ENCODE data around the gene IQCN. TPM values are rescaled to one million over a fixed set of nuclear protein-coding genes. Genes with fewer than 3 reads are reported as not detected.

The IQCN gene, protein sequence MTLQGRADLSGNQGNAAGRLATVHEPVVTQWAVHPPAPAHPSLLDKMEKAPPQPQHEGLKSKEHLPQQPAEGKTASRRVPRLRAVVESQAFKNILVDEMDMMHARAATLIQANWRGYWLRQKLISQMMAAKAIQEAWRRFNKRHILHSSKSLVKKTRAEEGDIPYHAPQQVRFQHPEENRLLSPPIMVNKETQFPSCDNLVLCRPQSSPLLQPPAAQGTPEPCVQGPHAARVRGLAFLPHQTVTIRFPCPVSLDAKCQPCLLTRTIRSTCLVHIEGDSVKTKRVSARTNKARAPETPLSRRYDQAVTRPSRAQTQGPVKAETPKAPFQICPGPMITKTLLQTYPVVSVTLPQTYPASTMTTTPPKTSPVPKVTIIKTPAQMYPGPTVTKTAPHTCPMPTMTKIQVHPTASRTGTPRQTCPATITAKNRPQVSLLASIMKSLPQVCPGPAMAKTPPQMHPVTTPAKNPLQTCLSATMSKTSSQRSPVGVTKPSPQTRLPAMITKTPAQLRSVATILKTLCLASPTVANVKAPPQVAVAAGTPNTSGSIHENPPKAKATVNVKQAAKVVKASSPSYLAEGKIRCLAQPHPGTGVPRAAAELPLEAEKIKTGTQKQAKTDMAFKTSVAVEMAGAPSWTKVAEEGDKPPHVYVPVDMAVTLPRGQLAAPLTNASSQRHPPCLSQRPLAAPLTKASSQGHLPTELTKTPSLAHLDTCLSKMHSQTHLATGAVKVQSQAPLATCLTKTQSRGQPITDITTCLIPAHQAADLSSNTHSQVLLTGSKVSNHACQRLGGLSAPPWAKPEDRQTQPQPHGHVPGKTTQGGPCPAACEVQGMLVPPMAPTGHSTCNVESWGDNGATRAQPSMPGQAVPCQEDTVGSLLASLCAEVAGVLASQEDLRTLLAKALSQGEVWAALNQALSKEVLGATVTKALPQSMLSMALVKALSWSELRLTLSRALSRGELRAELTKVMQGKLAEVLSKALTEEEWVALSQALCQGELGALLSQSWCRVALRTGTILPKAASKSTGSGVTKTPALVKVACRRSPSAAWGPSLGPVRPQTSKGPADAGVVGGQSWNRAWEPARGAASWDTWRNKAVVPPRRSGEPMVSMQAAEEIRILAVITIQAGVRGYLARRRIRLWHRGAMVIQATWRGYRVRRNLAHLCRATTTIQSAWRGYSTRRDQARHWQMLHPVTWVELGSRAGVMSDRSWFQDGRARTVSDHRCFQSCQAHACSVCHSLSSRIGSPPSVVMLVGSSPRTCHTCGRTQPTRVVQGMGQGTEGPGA (N-terminal part only)
- 1 to 10 TPM; 5.0 to 5.2 TPM for total RNA-seq

DNA sequence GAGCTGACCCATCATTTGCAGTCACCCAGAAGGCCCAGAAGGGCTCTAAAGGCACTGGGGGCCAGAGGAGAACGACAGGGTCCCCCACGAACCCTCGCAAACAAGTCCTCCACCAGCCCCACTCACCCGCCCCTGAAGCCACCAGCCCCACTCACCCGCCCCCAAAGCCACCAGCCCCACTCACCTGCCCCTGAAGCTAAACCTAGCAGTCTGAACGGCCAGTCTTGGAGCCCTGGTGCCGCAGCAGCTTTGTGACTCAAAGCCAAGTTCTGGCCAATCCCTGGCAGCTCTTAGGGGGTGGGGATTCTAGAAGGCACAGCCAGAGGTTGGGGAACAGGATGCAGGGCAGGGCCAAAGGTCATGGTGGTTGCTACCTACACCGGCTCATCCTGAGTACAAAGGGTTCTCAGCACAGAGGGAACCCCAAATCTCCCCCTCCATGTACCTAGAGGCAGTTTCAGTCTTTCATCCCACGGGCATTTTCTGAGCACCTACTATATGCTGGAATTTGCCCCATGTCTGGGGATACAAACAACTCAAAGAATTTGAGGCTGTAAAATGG lies at the start of gene IQCN:
TSS of gene IQCN (minus strand) at position 234 of the 562 bp plus-strand sequence. CDS start 4,974 bp downstream, outside the sequence.
- H3K4me3 Mint-ChIP-seq = peak within 1 kb of the TSS; percentile 28
- peaks cover 35% of the 10 kb centered on the region for H3K4me1 Mint-ChIP-seq
- POLR2A ChIA-PET = interaction anchor here (0.6 to 11.2 kb wide), 8 partner anchors 12 to 66 kb away, joined by 3 to 1033 read pairs (median 4); partner anchors contain the start of genes LSM4 and PGPEP1
- H3K9me3 Mint-ChIP-seq = no peaks in the 10 kb centered on the region
- no peaks in the 10 kb centered on the region for H3K27me3 Mint-ChIP-seq
- peaks cover 23% of the 10 kb centered on the region for H3K36me3 Mint-ChIP-seq
- H3K27ac Mint-ChIP-seq = peak within 1 kb of the TSS; percentile 56
- ATAC-seq (ENCODE audit: low read depth) (peak; percentile 59), DNase-seq (no peak)

DNA sequence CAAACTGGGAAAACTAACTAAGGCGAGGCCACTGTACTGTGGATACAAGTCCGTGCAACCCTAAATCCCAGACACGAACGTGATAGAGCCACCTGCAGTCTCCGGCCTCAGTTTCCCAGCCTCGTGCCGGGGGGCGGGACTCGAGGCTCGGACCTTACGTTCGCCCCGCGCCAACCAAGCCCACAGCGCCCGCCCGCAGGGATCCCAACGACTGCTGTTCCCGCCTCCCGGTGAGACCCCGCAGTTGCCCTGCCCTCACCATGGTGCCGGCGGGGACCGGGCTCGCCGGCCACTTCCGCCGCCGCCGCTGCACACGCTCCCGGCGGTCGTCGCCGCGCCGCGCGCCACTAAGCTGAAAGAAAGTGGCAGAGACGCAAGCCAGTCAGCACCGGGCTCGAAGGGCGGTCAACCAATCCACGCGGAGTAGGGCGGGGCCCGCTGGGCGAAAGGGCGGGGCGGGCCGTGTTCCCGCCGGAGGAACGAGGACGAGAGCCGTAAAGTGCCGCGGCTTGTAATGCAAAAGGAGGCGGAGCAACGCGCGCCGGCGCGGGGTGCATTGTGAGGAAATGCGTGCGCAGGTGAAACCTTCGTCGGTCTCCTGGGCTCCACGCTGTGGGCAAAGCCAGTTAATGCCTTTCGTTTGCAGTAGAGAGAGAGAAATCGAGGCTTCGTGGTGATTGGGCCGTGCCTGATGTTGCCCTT lies 48.7 kb upstream of the IQCN start, which contains the start of gene LSM4:
TSS of gene LSM4 (minus strand) at position 318 of the 702 bp plus-strand sequence. CDS start at position 262, 56 bp downstream.
- peak within 1 kb of the TSS; percentile 97 for H3K27ac Mint-ChIP-seq
- H3K9me3 Mint-ChIP-seq = no peaks in the 10 kb centered on the region

DNA sequence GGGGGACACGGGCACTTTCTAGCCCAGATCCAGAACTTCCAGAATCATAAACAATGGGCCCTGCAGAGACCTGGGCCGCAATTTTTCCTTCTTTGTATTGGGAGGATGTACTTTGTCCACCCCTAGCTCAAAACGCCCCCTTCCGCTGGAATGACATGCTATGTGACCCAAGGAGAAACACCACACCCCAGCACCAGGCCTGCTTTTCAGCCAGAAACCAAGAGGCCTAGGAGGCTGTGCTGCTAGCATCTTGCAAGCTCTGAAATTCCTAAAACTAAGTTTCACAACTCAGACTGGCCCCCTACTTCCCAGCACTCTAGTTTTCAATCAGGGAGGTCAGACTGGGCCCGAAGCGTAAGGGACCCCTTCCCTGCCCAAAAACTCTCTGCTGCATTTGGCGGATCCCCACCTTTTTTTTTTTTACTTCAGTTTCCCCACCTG lies 48.1 kb upstream of the IQCN start:
- peak overlapping the region; percentile 94 for H3K4me3 Mint-ChIP-seq

More for the DNA sequence above, 48.7 kb upstream of the IQCN start, which contains the start of gene LSM4:
- H3K4me3 Mint-ChIP-seq = peak within 1 kb of the TSS; percentile 94
- DNase-seq (peak; percentile 99), ATAC-seq (ENCODE audit: low read depth) (peak; percentile 94)
- POLR2A ChIA-PET = interaction anchor here (0.6 to 17.4 kb wide), 13 partner anchors 13 to 463 kb away, joined by 3 to 1033 read pairs (median 12); partner anchors contain the start of genes IQCN, JUND, MPV17L2 and RAB3A
- H3K27me3 Mint-ChIP-seq = no peaks in the 10 kb centered on the region
- H3K4me1 Mint-ChIP-seq = peaks cover 46% of the 10 kb centered on the region
- peaks cover 29% of the 10 kb centered on the region for H3K36me3 Mint-ChIP-seq

DNA sequence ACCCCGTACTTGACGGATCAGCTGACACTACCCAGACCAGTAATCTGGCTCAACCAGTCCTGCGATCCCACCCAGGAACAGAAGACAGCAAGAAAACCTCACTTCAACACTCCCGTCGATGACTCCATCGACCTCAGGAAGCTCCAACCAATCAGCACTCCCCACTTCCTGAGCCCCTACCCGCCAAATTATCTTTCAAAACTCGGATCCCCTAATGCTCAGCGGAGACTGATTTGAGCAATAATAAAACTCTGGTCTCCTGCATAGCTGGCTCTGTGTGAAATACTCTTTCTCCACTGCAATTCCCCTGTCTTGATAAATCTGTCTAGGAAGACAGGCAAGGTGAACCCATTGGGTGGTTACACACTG lies 47.5 kb upstream of the IQCN start:
- peaks cover 29% of the 10 kb centered on the region for H3K36me3 Mint-ChIP-seq
- no peaks in the 10 kb centered on the region for H3K9me3 Mint-ChIP-seq
- no peak for ATAC-seq (ENCODE audit: low read depth)
- peak overlapping the region; percentile 97 for H3K27ac Mint-ChIP-seq
- POLR2A ChIA-PET = interaction anchor here (0.7 to 17.4 kb wide), 12 partner anchors 12 to 118 kb away, joined by 3 to 1033 read pairs (median 15); partner anchors contain the start of genes IQCN, JUND, RAB3A and SSBP4
- H3K4me1 Mint-ChIP-seq = peaks cover 52% of the 10 kb centered on the region
- no peaks in the 10 kb centered on the region for H3K27me3 Mint-ChIP-seq
- DNase-seq = no peak
- H3K4me3 Mint-ChIP-seq = peak overlapping the region; percentile 94

More for the DNA sequence above, 48.1 kb upstream of the IQCN start:
- Mint-ChIP-seq H3K27me3 (no peaks in the 10 kb centered on the region), H3K4me1 (peaks cover 52% of the 10 kb centered on the region), H3K27ac (peak overlapping the region; percentile 97), H3K9me3 (no peaks in the 10 kb centered on the region), H3K36me3 (peaks cover 29% of the 10 kb centered on the region)
- ATAC-seq (ENCODE audit: low read depth) = no peak
- no peak for DNase-seq
- POLR2A ChIA-PET = interaction anchor here (0.6 to 17.4 kb wide), 14 partner anchors 12 to 463 kb away, joined by 3 to 1033 read pairs (median 11); partner anchors contain the start of genes IQCN, JUND, MPV17L2 and RAB3A

DNA sequence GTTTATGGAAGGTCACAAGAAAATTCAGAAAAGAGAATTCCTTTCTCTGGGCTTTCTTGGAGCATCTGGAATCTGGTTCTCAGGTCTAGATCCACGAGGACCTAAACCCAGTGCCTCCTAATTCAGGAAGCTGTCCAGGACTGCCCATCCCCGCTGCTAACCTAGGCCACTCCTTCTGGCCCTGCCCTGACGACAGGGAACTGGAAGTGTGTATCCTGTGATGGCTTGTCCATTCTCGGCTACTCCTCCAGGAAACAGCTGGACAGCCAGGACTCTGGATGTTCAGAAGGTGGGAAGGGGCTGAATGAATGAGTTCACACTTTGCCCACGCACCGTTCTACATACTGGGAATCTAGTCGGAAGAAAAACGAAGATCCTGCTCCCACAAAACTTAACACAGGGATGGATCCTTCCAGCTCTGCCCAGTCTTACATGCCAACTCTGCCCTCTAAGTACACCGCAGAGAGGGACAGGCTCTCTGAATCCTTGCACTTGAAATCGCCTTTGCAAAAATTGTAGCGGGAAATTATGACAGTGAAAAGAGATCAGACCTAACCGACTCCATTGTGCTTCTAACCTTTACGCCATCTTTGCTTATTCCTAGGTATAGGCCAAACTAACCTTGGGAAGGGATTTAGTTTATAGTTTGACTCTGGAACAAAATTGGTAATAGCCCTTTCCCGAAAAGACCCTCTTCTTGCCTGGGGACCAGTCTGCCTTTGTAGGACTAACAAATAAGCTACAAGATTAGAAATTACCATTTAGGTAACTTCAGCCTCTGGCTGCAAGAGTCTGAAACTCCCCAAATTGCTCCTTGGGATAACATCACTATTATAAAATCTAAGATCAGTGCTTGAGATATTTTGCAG lies 46.8 kb upstream of the IQCN start:
- no peaks in the 10 kb centered on the region for H3K27me3 Mint-ChIP-seq
- ATAC-seq (ENCODE audit: low read depth) = no peak

DNA sequence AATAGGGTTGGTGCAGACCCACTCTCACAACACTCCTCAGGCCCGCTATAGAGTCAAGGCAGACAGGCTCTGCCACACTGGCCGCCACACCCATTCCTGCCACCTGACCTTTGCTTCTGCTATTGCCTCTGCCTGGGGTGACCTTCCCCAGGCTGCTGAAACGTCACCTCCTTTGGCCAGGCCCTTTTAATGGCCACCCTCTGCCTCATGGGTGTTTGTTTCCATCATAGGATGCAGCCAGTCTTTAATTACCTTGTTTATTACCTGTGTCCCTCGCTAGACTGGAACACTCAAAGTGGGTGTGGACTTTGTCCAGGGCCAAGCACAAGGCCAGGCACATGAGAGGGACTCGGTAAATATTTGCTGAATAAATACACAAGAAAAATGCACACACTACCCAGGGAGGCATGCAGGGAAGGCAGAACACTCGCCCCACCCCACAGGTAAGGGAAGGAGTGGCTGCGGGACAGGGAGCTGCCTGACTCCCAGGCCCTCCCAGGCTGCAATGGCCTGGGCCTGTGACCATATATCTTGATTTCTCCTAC lies 45.4 kb upstream of the IQCN start:
- peaks cover 35% of the 10 kb centered on the region for H3K36me3 Mint-ChIP-seq
- DNase-seq = no peak
- H3K4me3 Mint-ChIP-seq = peak overlapping the region; percentile 94
- no peaks in the 10 kb centered on the region for H3K27me3 Mint-ChIP-seq
- no peak for ATAC-seq (ENCODE audit: low read depth)
- no peaks in the 10 kb centered on the region for H3K9me3 Mint-ChIP-seq
- POLR2A ChIA-PET = interaction anchor here (0.6 to 17.4 kb wide), 7 partner anchors 10 to 1348 kb away, joined by 3 to 1033 read pairs (median 67); partner anchors contain the start of genes IQCN and JUND
- peak overlapping the region; percentile 89 for H3K27ac Mint-ChIP-seq
- H3K4me1 Mint-ChIP-seq = peaks cover 57% of the 10 kb centered on the region

More for the DNA sequence above, 46.8 kb upstream of the IQCN start:
- peaks cover 30% of the 10 kb centered on the region for H3K36me3 Mint-ChIP-seq
- H3K27ac Mint-ChIP-seq = peak overlapping the region; percentile 97
- peaks cover 52% of the 10 kb centered on the region for H3K4me1 Mint-ChIP-seq
- POLR2A ChIA-PET = interaction anchor here (1.8 to 17.4 kb wide), 10 partner anchors 11 to 117 kb away, joined by 5 to 1033 read pairs (median 22); partner anchors contain the start of genes IQCN, JUND, RAB3A and SSBP4
- peak overlapping the region; percentile 94 for H3K4me3 Mint-ChIP-seq
- DNase-seq = no peak
- H3K9me3 Mint-ChIP-seq = no peaks in the 10 kb centered on the region

DNA sequence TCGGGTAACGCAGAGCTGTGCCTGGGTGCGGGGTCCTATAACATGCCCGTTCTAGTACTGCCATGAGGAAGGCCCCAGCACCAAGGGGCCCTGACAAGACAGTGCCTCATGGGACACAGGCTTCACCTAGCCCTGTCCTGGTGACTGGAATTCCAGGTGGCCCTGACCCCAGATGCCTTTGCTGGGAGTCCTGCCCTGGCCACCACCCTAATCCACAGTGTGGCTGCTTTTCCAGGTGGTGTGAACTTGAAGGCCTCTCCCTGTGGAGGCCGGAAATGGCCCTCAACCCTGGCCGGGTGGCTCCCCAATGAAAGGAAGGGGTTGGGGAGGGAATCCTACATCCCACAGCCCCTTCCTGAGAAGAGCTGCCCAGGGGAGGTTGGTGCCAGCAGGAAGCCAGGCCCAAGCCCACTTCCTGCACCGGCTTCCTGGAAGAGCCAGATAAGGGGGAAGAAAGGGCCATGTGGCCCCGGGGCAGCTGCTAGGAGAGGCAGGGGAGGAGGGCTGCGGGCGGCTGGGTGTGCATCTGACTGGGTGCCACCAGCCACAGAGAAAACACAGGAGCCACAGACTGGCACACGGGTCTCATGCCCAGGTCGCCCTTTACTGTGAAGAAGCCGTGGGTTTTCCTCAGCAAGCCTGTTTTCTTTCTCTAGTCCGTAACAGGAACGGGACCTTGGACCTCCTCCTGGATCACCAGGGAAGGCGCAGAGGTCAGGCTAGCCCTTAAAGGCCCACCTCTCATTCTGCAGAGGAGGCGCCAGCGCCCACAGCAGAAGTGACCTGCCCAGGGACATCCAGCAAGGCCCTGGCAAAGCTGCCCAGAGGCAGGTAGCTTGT lies 43.9 kb upstream of the IQCN start:
- Mint-ChIP-seq H3K4me1 (peaks cover 51% of the 10 kb centered on the region), H3K36me3 (peaks cover 37% of the 10 kb centered on the region), H3K4me3 (peak overlapping the region; percentile 94), H3K27me3 (no peaks in the 10 kb centered on the region), H3K27ac (peak overlapping the region; percentile 93), H3K9me3 (no peaks in the 10 kb centered on the region)
- ATAC-seq (ENCODE audit: low read depth) (peak; percentile 57), DNase-seq (peak; percentile 70)
- POLR2A ChIA-PET = interaction anchor here (0.9 to 17.4 kb wide), 7 partner anchors 8 to 273 kb away, joined by 3 to 1033 read pairs (median 43); partner anchors contain the start of genes IQCN and JUND

DNA sequence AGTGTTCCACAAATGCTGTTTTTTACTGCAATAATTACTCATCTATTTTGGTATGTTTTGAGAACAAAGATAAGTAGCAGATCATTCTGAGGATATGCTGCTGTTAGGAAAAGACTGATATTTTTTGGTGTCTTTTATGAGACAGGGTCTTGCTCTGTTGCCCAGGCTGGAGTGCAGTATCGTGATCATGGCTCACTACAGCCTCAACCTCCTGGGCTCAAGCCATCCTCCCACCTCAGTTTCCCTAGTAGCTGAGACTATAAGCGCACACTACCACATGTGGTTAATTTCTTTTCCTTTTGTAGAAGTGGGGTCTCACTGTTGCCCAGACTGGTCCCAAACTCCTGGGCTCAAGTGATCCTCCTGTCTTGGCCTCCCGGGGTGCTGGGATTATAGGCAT lies 39.1 kb upstream of the IQCN start:
- ATAC-seq (ENCODE audit: low read depth) (no peak), DNase-seq (no peak)
- Mint-ChIP-seq H3K36me3 (peaks cover 25% of the 10 kb centered on the region), H3K27me3 (no peaks in the 10 kb centered on the region), H3K27ac (peak overlapping the region; percentile 54), H3K4me3 (no peak overlapping the region), H3K9me3 (no peaks in the 10 kb centered on the region), H3K4me1 (peaks cover 25% of the 10 kb centered on the region)
- POLR2A ChIA-PET = interaction anchor here (1.1 to 17.4 kb wide), 5 partner anchors 8 to 36 kb away, joined by 4 to 1033 read pairs (median 5); partner anchors contain the start of genes IQCN, JUND and LSM4

DNA sequence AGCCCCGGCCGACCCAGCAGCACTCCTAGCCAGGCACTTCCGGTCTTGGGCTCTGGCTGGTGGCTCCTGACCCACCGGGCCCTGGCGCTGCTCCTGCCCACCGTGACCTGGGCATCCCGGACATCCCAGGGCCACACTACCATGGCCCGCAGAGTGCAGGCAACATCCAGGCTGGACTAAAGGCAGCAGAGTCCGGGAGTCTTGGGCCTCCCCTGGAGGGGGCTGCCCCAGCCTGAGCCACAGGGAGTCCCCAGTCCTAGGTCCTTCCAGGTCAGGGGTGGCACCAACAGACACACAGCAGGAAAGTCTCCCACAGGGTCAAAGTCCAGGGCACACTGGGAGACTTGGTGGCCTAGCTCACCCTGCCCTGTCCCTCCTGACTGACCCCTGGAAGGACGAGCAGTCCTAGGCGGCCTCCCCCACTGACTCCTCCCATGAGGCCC lies 37.9 kb upstream of the IQCN start:
- Mint-ChIP-seq H3K4me1 (peaks cover 21% of the 10 kb centered on the region), H3K27ac (no peak overlapping the region), H3K36me3 (peaks cover 28% of the 10 kb centered on the region), H3K27me3 (no peaks in the 10 kb centered on the region), H3K4me3 (no peak overlapping the region), H3K9me3 (no peaks in the 10 kb centered on the region)
- ATAC-seq (ENCODE audit: low read depth) = no peak
- DNase-seq = no peak
- POLR2A ChIA-PET = interaction anchor here (1.6 to 17.4 kb wide), 4 partner anchors 9 to 34 kb away, joined by 3 to 1033 read pairs (median 36); partner anchors contain the start of genes IQCN, JUND and LSM4
